ENCODE measurements around the gene CSRP3.

CSRP3 gene

DNA sequence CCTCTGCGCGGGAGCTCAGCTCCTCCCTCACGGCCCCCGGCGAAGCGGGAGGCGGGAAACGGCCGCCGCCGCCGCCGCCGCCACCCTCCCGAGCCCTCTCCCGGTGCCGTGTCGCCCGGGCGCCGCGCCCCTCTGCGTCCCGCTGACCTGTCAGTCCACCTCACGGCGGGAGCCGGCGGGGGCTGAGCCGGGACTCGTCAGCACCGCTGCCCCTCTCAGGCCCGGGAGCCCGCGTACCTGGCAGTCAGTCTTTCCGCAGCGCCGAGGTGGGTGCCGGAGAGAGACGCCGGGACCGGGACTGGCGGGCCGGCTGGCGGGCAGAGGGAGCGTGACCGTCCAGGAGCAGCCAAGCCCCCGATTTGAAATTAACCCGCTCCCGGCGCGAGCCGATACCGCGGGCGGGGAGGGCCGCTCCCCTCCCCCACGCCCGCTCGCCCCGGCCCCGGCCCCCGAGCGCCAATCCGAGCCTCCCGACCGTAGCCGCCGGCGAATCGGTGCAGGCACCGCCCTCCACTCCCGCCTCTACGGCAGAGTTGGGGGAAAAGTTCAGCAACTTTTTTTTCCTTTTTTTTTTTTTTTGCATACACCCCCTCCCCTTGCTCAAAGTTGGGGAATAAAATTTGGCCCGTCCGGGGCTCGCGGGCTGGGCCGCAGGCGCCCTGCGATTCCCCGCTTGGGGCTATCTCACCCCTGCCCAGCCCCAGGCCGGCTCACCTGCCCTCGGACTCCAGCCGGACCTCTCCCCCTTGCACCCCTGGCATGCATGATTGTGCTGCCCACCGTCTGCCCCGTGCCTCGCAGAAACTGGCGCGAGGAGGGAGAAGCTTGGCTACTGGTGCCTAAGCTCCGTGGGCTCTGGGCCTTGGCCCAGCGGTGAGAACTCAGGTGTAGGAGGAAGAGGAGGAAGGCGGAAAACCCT, 39.7 kb upstream of the CSRP3 start:
- DNase-seq (ENCODE audit: low spot score), result peak; percentile 75
- Histone ChIP-seq H3K27ac (ENCODE audit: poor library complexity, severe bottlenecking) (peak overlapping the region; percentile 44), H3K36me3 (ENCODE audit: low read depth) (peaks cover 23% of the 10 kb centered on the region), H3K27me3 (ENCODE audit: insufficient read depth, poor library complexity, severe bottlenecking) (no peaks in the 10 kb centered on the region), H3K4me3 (ENCODE audit: severe bottlenecking) (peak overlapping the region; percentile 68), H3K4me1 (ENCODE audit: insufficient read depth, poor library complexity, severe bottlenecking) (peaks cover 28% of the 10 kb centered on the region), H3K9me3 (ENCODE audit: severe bottlenecking) (no peaks in the 10 kb centered on the region)
- peak; percentile 11; the same call in 2 of the 3 replicates for ATAC-seq (ENCODE audit: low read depth)
- TF ChIP-seq, protein P1, sequence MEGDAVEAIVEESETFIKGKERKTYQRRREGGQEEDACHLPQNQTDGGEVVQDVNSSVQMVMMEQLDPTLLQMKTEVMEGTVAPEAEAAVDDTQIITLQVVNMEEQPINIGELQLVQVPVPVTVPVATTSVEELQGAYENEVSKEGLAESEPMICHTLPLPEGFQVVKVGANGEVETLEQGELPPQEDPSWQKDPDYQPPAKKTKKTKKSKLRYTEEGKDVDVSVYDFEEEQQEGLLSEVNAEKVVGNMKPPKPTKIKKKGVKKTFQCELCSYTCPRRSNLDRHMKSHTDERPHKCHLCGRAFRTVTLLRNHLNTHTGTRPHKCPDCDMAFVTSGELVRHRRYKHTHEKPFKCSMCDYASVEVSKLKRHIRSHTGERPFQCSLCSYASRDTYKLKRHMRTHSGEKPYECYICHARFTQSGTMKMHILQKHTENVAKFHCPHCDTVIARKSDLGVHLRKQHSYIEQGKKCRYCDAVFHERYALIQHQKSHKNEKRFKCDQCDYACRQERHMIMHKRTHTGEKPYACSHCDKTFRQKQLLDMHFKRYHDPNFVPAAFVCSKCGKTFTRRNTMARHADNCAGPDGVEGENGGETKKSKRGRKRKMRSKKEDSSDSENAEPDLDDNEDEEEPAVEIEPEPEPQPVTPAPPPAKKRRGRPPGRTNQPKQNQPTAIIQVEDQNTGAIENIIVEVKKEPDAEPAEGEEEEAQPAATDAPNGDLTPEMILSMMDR (IDR thresholded peaks at IDR 0.05; ENCODE audit: poor library complexity, severe bottlenecking), result no peak

DNA sequence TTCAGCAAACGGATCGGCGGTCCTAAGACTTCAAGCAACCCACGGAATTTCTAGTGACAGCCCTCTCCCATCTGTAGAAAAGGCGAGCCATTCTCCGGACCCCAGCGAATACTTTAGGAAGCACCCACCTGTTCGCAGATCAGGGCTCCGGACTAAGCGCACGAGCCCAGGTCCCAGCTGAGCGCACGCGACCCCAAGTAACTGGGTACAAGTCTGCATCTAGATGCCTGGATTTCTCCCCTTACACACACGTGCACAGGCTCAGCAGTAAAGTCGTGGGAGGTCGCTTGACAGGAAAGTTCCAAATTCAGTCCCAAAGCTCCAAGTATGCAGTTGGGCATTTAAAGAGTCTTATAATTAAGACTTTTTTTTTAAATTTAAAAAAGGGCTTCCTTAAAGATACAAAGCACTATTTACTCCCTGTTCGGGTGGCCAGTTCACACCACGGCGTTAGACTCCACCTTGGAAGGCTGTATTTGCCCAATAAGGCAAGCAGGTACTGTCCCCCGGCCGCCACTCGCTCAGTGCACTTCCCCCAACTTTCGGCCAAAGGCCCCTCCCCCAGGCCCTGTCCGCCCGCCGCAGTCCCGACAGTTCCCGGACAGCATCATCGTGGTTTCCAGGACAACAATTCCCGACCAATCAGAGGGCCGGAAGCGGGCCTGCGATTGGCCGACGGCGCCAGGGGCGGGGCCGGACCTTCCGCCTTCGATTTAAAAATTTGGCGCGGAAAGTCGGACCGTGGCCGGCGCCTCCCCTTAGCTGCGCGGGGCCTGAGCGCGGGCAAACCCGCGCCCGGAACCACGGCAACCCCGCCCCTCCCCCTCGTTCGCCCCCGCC, 38.9 kb upstream of the CSRP3 start, which contains the start of gene E2F8:
TSS of gene E2F8 (minus strand) at position 526 of the 840 bp plus-strand sequence. CDS start 824 bp downstream, outside the sequence.
- Histone ChIP-seq H3K27me3 (ENCODE audit: insufficient read depth, poor library complexity, severe bottlenecking) (no peaks in the 10 kb centered on the region), H3K4me1 (ENCODE audit: insufficient read depth, poor library complexity, severe bottlenecking) (peaks cover 28% of the 10 kb centered on the region), H3K27ac (ENCODE audit: poor library complexity, severe bottlenecking) (peak within 1 kb of the TSS; percentile 44), H3K9me3 (ENCODE audit: severe bottlenecking) (no peaks in the 10 kb centered on the region), H3K4me3 (ENCODE audit: severe bottlenecking) (peak within 1 kb of the TSS; percentile 68), H3K36me3 (ENCODE audit: low read depth) (peaks cover 29% of the 10 kb centered on the region)
- DNase-seq (ENCODE audit: low spot score), result peak; percentile 94
- peak; percentile 79 for ATAC-seq (ENCODE audit: low read depth)
- TF ChIP-seq, protein P1 (IDR thresholded peaks at IDR 0.05; ENCODE audit: poor library complexity, severe bottlenecking), result no peak

DNA sequence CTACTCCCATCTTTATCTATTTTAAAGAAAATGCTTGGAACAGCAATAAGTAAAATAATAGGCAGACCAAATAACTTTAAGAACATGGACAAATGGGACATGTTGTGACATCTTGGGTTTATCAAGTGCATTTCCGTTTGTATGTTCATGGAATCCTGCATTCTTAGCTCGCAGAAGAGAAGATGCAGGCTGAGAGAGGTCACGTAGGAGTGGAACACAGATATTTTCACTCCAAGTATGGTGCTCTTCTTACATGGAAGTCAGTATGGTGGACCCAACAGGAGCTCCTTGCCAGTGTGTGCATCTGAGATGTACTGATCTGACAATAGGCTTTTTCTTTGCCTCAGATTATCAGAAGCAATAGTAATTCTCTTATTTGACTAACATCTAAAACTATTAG, 37.3 kb upstream of the CSRP3 start:
- Histone ChIP-seq H3K4me3 (ENCODE audit: severe bottlenecking) (no peak overlapping the region), H3K9me3 (ENCODE audit: severe bottlenecking) (no peaks in the 10 kb centered on the region), H3K4me1 (ENCODE audit: insufficient read depth, poor library complexity, severe bottlenecking) (peaks cover 15% of the 10 kb centered on the region), H3K27ac (ENCODE audit: poor library complexity, severe bottlenecking) (no peak overlapping the region), H3K27me3 (ENCODE audit: insufficient read depth, poor library complexity, severe bottlenecking) (no peaks in the 10 kb centered on the region), H3K36me3 (ENCODE audit: low read depth) (peaks cover 29% of the 10 kb centered on the region)
- no peak for ATAC-seq (ENCODE audit: low read depth)
- DNase-seq (ENCODE audit: low spot score), result no peak
- TF ChIP-seq, protein P1 (IDR thresholded peaks at IDR 0.05; ENCODE audit: poor library complexity, severe bottlenecking), result no peak

DNA sequence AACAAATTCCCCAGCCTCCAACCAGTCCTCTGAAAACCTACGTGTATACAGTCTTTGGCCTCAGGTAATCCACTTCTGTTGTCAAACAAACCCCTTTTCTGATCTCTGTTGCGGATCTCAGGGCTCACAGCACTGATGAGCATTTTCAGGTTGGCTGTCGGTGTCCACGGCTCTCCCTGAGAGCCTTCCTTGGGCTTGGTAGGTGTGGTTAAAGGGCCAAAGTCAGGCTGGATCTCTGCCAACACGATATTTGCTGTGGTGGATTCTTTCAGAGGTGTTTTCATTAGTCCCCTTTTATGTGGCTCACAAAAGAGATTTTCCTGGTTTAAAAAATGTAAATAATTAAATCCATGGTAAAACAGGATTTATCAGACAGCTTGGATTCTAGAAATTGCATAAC, 36.0 kb upstream of the CSRP3 start:
- peaks cover 29% of the 10 kb centered on the region for H3K36me3 ChIP-seq (ENCODE audit: low read depth)
- H3K4me1 ChIP-seq (ENCODE audit: insufficient read depth, poor library complexity, severe bottlenecking), result peaks cover 11% of the 10 kb centered on the region
- DNase-seq (ENCODE audit: low spot score) (no peak), ATAC-seq (ENCODE audit: low read depth) (no peak)
- H3K9me3 ChIP-seq (ENCODE audit: severe bottlenecking), result no peaks in the 10 kb centered on the region
- no peaks in the 10 kb centered on the region for H3K27me3 ChIP-seq (ENCODE audit: insufficient read depth, poor library complexity, severe bottlenecking)
- H3K4me3 ChIP-seq (ENCODE audit: severe bottlenecking), result no peak overlapping the region
- TF ChIP-seq, protein P1 (IDR thresholded peaks at IDR 0.05; ENCODE audit: poor library complexity, severe bottlenecking), result no peak
- no peak overlapping the region for H3K27ac ChIP-seq (ENCODE audit: poor library complexity, severe bottlenecking)
